HEK293 (cell line): ENCODE results near the gene NGB.
A peak's percentile ranks its signal among the peaks of the same experiment; 100 is the strongest.
"Not testable (repeated sequence)": the region's sequence is repeated elsewhere in the genome, so short reads cannot be mapped to it uniquely, and the experiment has no call there.

ENCODE experiments used
- CTCF ChIA-PET: fragments of 350-600 bp; formaldehyde crosslinking; extraction: SDS; loops from one replicate; lab custom pipeline; 2021; ENCODE audit warnings: antibody characterized with exemption; lab: Yijun Ruan, JAX
- POLR2A ChIA-PET: fragments of 300-600 bp; formaldehyde crosslinking; extraction: SDS; loops from one replicate; lab custom pipeline; 2020; ENCODE audit warnings: antibody characterized with exemption, inconsistent platforms; lab: Yijun Ruan, JAX
- H3K27ac ChIP-seq: fragments of 200-500 bp; sonication (Bioruptor generic); 2 replicates; pipeline ENCODE4 v1.5.1; 2014; ENCODE audit warnings: low read depth, low read length, control low read depth, inconsistent platforms; ENCODE audit errors: extremely low read depth
- H3K36me3 ChIP-seq, 2 experiments: fragments of 200-500 bp in 1 of 2; sonication (Bioruptor generic) in 1 of 2; 1 replicate in 1 of 2; 2 replicates in 1 of 2; pipeline ENCODE4 v1.5.1; 2014 to 2017; ENCODE audit warnings: inconsistent platforms in 2 of 2, low read length in 2 of 2; ENCODE audit not compliant: control insufficient read depth in 2 of 2, insufficient read depth in 1 of 2
- H3K4me1 ChIP-seq: fragments of 200-500 bp; sonication (Bioruptor generic); 2 replicates; pipeline ENCODE4 v1.5.1; 2014; ENCODE audit warnings: mild to moderate bottlenecking, low read length, inconsistent platforms; ENCODE audit not compliant: control insufficient read depth, insufficient read depth
- H3K4me3 ChIP-seq: 2 replicates; pipeline ENCODE4 v1.5.1; 2011; ENCODE audit warnings: low read depth, mild to moderate bottlenecking, control low read depth, low read length, moderate library complexity
- H3K9me3 ChIP-seq: fragments of 200-500 bp; sonication (Bioruptor generic); 2 replicates; pipeline ENCODE4 v1.5.1; 2014; ENCODE audit warnings: low read depth, low read length, inconsistent platforms; ENCODE audit not compliant: control insufficient read depth, insufficient read depth
- SP7 ChIP-seq: fragments of 450-650 bp; formaldehyde crosslinking; IDR thresholded peaks from 2 replicates; pipeline ENCODE4 v1.5.1; 2016; ENCODE audit warnings: missing biosample characterization, missing genetic modification characterization
- YY1 ChIP-seq: fragments of 450-650 bp; formaldehyde crosslinking; IDR thresholded peaks from 2 replicates; pipeline ENCODE4 v1.5.1; 2018; ENCODE audit warnings: missing biosample characterization, missing genetic modification characterization
- ZFHX2 ChIP-seq: fragments of 450-650 bp; formaldehyde crosslinking; conservative IDR thresholded peaks from 2 replicates; pipeline ENCODE4 v1.5.1; 2016; ENCODE audit warnings: missing biosample characterization, missing genetic modification characterization
- ZIC2 ChIP-seq: fragments of 450-650 bp; formaldehyde crosslinking; IDR thresholded peaks from 2 replicates; pipeline ENCODE4 v1.5.1; 2016; ENCODE audit warnings: missing biosample characterization, missing genetic modification characterization
- ZNF221 ChIP-seq: fragments of 450-650 bp; formaldehyde crosslinking; IDR thresholded peaks from 2 replicates; pipeline ENCODE4 v1.5.1; 2017; ENCODE audit warnings: missing biosample characterization, missing genetic modification characterization, borderline replicate concordance
- ZNF223 ChIP-seq: fragments of 450-650 bp; formaldehyde crosslinking; IDR thresholded peaks from 2 replicates; pipeline ENCODE4 v1.5.1; 2016; ENCODE audit warnings: missing biosample characterization, missing genetic modification characterization
- ZNF266 ChIP-seq: fragments of 450-650 bp; formaldehyde crosslinking; IDR thresholded peaks from 2 replicates; pipeline ENCODE4 v1.5.1; 2016; ENCODE audit warnings: missing biosample characterization, missing genetic modification characterization, low read depth
- ZNF366 ChIP-seq: fragments of 450-650 bp; formaldehyde crosslinking; conservative IDR thresholded peaks from 2 replicates; pipeline ENCODE4 v1.5.1; 2016; ENCODE audit warnings: missing biosample characterization, missing genetic modification characterization
- ZNF48 ChIP-seq: fragments of 450-650 bp; formaldehyde crosslinking; IDR thresholded peaks from 2 replicates; pipeline ENCODE4 v1.5.1; 2016; ENCODE audit warnings: missing biosample characterization, missing genetic modification characterization
- ZNF654 ChIP-seq: fragments of 450-650 bp; formaldehyde crosslinking; IDR thresholded peaks from 2 replicates; pipeline ENCODE4 v1.5.1; 2016; ENCODE audit warnings: low read depth, missing biosample characterization, missing genetic modification characterization
- ZNF777 ChIP-seq: fragments of 450-650 bp; formaldehyde crosslinking; IDR thresholded peaks from 2 replicates; pipeline ENCODE4 v1.5.1; 2017; ENCODE audit warnings: missing biosample characterization, missing genetic modification characterization, borderline replicate concordance
- TF ChIP-seq, protein P1 (sequence below): fragments of 450-650 bp; formaldehyde crosslinking; IDR thresholded peaks from 2 replicates; pipeline ENCODE4 v1.5.1; 2016; ENCODE audit warnings: missing biosample characterization, missing genetic modification characterization
- TF ChIP-seq, protein P2 (sequence below): fragments of 450-650 bp; formaldehyde crosslinking; IDR thresholded peaks from 2 replicates; pipeline ENCODE4 v1.5.1; 2016; ENCODE audit warnings: missing biosample characterization, missing genetic modification characterization, borderline replicate concordance
- TF ChIP-seq, protein P3 (sequence below): fragments of 450-650 bp; formaldehyde crosslinking; IDR thresholded peaks from 2 replicates; pipeline ENCODE4 v1.5.1; 2016; ENCODE audit warnings: missing biosample characterization, missing genetic modification characterization
- TF ChIP-seq, protein P4 (sequence below): fragments of 450-650 bp; formaldehyde crosslinking; IDR thresholded peaks from 2 replicates; pipeline ENCODE4 v1.5.1; 2016; ENCODE audit warnings: missing biosample characterization, missing genetic modification characterization
- TF ChIP-seq, protein P5 (sequence below): fragments of 450-650 bp; IDR thresholded peaks from 2 replicates; pipeline ENCODE4 v1.5.1; 2018; ENCODE audit warnings: missing biosample characterization, missing genetic modification characterization

Gene NGB

DNA sequence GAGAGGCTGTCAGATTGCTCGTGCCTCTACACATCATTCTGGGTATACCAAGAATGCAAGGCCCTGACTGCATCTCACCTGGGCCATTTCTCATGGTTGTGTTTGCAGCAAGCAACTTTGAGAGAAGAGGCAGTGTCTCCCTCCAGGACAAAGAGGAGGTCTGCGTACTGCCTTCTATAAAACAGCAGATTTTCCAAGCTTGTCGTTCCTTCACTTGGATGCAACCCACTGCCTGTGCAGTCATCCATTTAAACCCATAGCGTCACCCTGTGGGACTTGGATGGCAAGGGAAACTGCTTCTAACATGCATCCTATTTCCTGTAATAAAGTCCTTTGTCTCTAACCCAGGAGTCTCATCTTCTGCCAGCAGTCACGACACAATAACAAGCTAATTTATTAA, 48.4 kb upstream of the NGB start:
- TF ChIP-seq ZNF654 (tag by site-specific recombination) (peak; percentile 10; the same call in 1 of the 2 replicates), YY1 (tag by site-specific recombination) (no peak)
- ChIA-PET POLR2A (no interaction called here), CTCF (interaction anchor here (0.9 to 2.3 kb wide), 6 partner anchors 12 to 140 kb away, joined by 3 to 7 read pairs (median 4); no protein-coding TSS in a partner anchor)
- H3K4me3 ChIP-seq: no peak overlapping the region
- no peaks in the 10 kb centered on the region for H3K9me3 ChIP-seq
- H3K36me3 ChIP-seq: no peaks in the 10 kb centered on the region; a peak in 1 of 3 replicates
- no peak overlapping the region for H3K27ac ChIP-seq
- H3K4me1 ChIP-seq: peaks cover 15% of the 10 kb centered on the region

DNA sequence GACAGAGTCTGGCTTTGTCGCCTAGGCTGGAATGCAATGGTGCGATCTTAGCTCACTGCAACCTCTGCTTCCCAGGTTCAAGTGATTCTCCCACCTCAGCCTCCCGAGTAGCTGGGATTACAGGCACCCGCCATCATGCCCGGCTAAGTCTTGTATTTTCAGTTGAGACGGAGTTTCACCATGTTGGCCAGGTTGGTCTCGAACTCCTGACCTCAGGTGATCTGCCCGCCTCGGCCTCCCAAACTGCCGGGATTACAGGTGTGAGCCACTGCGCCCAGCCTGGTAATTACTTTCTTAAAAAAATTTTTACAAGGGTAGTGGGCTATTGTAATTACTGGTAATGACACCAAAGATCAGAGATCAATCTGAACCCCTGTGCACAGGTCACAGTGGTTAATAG, 47.8 kb upstream of the NGB start:
- H3K27ac ChIP-seq, H3K9me3 ChIP-seq, POLR2A ChIA-PET, H3K4me3 ChIP-seq, H3K36me3 ChIP-seq: not testable (repeated sequence)
- CTCF ChIA-PET: interaction anchor here (1.0 to 2.3 kb wide), 4 partner anchors 14 to 141 kb away, joined by 3 to 7 read pairs (median 4); no protein-coding TSS in a partner anchor
- peaks cover 22% of the 10 kb centered on the region for H3K4me1 ChIP-seq

DNA sequence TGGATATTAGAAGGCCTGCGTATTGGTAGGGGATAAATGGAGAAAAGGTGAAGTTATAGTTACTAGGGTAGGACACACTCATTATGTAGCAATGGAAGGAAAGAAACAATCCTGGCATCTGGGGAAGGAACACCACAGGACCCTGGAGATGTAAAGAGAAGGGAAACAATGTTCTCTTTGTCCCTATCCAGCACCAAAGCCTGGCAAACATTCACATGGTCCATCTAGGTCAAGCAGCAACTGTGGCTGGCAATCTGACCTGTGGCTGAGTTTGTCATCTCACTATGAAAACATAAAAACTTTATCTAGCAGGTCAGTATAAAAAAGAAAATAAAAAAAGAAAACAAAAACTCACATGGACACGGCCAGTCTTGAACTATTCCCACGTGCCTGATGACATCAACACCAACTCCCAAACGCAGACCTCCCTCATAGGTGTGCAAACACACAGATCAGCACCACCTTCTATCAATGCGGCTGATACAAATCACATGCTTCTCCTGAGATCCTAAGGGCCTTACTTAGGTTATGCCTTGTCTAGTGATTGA, 47.1 kb upstream of the NGB start:
- ChIA-PET POLR2A (no interaction called here), CTCF (interaction anchor here (2.3 to 6.8 kb wide), 2 partner anchors 13 to 15 kb away, joined by 7 to 293 read pairs; no protein-coding TSS in a partner anchor)
- no peak overlapping the region for H3K4me3 ChIP-seq
- no peak overlapping the region for H3K27ac ChIP-seq
- TF ChIP-seq, protein P1, sequence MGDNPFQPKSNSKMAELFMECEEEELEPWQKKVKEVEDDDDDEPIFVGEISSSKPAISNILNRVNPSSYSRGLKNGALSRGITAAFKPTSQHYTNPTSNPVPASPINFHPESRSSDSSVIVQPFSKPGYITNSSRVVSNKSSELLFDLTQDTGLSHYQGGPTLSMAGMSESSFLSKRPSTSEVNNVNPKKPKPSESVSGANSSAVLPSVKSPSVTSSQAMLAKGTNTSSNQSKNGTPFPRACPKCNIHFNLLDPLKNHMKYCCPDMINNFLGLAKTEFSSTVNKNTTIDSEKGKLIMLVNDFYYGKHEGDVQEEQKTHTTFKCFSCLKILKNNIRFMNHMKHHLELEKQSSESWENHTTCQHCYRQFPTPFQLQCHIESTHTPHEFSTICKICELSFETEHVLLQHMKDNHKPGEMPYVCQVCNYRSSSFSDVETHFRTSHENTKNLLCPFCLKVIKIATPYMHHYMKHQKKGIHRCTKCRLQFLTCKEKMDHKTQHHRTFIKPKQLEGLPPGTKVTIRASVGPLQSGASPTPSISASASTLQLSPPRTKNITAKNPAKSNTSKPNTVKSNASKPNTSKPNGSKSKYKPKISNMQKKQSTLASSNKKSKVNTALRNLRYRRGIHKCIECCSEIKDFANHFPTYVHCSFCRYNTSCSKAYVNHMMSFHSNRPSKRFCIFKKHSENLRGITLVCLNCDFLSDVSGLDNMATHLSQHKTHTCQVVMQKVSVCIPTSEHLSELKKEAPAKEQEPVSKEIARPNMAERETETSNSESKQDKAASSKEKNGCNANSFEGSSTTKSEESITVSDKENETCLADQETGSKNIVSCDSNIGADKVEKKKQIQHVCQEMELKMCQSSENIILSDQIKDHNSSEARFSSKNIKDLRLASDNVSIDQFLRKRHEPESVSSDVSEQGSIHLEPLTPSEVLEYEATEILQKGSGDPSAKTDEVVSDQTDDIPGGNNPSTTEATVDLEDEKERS (tag by site-specific recombination): no peak
- TF ChIP-seq, protein P2, sequence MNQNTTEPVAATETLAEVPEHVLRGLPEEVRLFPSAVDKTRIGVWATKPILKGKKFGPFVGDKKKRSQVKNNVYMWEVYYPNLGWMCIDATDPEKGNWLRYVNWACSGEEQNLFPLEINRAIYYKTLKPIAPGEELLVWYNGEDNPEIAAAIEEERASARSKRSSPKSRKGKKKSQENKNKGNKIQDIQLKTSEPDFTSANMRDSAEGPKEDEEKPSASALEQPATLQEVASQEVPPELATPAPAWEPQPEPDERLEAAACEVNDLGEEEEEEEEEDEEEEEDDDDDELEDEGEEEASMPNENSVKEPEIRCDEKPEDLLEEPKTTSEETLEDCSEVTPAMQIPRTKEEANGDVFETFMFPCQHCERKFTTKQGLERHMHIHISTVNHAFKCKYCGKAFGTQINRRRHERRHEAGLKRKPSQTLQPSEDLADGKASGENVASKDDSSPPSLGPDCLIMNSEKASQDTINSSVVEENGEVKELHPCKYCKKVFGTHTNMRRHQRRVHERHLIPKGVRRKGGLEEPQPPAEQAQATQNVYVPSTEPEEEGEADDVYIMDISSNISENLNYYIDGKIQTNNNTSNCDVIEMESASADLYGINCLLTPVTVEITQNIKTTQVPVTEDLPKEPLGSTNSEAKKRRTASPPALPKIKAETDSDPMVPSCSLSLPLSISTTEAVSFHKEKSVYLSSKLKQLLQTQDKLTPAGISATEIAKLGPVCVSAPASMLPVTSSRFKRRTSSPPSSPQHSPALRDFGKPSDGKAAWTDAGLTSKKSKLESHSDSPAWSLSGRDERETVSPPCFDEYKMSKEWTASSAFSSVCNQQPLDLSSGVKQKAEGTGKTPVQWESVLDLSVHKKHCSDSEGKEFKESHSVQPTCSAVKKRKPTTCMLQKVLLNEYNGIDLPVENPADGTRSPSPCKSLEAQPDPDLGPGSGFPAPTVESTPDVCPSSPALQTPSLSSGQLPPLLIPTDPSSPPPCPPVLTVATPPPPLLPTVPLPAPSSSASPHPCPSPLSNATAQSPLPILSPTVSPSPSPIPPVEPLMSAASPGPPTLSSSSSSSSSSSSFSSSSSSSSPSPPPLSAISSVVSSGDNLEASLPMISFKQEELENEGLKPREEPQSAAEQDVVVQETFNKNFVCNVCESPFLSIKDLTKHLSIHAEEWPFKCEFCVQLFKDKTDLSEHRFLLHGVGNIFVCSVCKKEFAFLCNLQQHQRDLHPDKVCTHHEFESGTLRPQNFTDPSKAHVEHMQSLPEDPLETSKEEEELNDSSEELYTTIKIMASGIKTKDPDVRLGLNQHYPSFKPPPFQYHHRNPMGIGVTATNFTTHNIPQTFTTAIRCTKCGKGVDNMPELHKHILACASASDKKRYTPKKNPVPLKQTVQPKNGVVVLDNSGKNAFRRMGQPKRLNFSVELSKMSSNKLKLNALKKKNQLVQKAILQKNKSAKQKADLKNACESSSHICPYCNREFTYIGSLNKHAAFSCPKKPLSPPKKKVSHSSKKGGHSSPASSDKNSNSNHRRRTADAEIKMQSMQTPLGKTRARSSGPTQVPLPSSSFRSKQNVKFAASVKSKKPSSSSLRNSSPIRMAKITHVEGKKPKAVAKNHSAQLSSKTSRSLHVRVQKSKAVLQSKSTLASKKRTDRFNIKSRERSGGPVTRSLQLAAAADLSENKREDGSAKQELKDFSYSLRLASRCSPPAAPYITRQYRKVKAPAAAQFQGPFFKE (tag by site-specific recombination): no peak
- TF ChIP-seq, protein P3, sequence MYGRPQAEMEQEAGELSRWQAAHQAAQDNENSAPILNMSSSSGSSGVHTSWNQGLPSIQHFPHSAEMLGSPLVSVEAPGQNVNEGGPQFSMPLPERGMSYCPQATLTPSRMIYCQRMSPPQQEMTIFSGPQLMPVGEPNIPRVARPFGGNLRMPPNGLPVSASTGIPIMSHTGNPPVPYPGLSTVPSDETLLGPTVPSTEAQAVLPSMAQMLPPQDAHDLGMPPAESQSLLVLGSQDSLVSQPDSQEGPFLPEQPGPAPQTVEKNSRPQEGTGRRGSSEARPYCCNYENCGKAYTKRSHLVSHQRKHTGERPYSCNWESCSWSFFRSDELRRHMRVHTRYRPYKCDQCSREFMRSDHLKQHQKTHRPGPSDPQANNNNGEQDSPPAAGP (tag by site-specific recombination): no peak
- no peak for TF ChIP-seq ZIC2 (tag by site-specific recombination)
- no peak for TF ChIP-seq ZNF266 (tag by site-specific recombination)
- no peak for TF ChIP-seq ZNF777 (tag by site-specific recombination)
- no peak for TF ChIP-seq ZNF223 (tag by site-specific recombination)
- TF ChIP-seq, protein P4, sequence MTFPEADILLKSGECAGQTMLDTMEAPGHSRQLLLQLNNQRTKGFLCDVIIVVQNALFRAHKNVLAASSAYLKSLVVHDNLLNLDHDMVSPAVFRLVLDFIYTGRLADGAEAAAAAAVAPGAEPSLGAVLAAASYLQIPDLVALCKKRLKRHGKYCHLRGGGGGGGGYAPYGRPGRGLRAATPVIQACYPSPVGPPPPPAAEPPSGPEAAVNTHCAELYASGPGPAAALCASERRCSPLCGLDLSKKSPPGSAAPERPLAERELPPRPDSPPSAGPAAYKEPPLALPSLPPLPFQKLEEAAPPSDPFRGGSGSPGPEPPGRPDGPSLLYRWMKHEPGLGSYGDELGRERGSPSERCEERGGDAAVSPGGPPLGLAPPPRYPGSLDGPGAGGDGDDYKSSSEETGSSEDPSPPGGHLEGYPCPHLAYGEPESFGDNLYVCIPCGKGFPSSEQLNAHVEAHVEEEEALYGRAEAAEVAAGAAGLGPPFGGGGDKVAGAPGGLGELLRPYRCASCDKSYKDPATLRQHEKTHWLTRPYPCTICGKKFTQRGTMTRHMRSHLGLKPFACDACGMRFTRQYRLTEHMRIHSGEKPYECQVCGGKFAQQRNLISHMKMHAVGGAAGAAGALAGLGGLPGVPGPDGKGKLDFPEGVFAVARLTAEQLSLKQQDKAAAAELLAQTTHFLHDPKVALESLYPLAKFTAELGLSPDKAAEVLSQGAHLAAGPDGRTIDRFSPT (tag by site-specific recombination): no peak
- no peak for TF ChIP-seq ZNF221 (tag by site-specific recombination)
- TF ChIP-seq ZNF48 (tag by site-specific recombination): no peak
- TF ChIP-seq, protein P5, sequence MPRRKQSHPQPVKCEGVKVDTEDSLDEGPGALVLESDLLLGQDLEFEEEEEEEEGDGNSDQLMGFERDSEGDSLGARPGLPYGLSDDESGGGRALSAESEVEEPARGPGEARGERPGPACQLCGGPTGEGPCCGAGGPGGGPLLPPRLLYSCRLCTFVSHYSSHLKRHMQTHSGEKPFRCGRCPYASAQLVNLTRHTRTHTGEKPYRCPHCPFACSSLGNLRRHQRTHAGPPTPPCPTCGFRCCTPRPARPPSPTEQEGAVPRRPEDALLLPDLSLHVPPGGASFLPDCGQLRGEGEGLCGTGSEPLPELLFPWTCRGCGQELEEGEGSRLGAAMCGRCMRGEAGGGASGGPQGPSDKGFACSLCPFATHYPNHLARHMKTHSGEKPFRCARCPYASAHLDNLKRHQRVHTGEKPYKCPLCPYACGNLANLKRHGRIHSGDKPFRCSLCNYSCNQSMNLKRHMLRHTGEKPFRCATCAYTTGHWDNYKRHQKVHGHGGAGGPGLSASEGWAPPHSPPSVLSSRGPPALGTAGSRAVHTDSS (tag by site-specific recombination): no peak
- no peak for TF ChIP-seq SP7 (tag by site-specific recombination)
- no peak for TF ChIP-seq ZNF366 (tag by site-specific recombination)
- TF ChIP-seq ZFHX2 (tag by site-specific recombination): no peak
- peaks cover 28% of the 10 kb centered on the region for H3K4me1 ChIP-seq
- H3K36me3 ChIP-seq: no peaks in the 10 kb centered on the region
- no peaks in the 10 kb centered on the region for H3K9me3 ChIP-seq
